NCI-H2196 (cell line): Measurements from ENCODE around the gene SIGMAR1.

Experiments
- DNase-seq: peaks from one replicate; lab custom pipeline; 2025; ENCODE audit not compliant: unreplicated experiment; lab: John Stamatoyannopoulos, UW

SIGMAR1 gene

DNA sequence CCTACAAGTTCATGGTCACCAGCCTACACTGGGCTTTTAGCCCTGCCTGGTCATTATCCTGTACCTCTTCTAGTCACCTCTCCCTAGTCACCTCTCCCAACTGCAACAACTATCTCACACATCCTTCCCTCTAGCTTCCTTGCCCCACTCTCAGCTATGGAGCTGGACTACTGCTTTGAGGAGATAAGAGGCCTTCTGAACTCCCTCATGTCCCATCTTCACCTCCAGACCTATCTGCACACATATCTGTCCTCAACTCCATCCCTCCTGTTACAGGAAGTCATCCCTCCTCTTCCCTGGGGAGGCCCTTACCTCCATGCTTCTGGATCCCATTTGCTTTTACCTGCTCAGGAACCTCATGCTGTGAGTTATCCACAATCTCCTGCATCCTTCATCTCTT lies 31.4 kb downstream of the SIGMAR1 start:
- DNase-seq: no peak

DNA sequence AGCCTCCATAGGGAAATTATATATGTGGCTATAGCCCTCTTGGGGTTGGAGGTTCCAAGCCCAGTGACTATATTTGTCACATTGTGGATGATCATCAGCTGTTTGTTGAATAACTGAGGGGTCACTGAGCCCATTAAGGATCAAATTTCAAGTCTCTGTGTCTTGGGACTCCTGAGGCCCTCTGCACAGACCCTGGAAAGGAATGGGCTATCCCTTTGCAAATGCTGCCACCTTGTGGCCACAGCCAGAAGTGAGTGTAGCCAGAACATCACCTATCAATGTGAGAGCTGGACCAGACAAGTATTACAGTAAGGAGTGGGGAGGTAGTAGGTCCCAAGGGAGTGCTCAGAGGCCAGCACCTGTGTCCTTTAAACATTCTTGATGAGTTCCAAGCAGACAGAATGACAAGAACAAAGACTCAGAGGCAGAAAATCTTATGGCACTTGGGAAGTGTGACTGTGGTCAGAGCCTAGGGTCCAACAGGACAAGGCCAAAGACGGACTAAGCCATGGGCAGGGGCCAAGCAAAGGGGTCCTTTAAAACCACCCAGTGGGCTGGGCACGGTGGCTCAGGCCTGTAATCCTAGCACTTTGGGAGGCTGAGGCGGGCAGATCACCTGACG lies 33.9 kb downstream of the SIGMAR1 start:
- peak; percentile 84 for DNase-seq

DNA sequence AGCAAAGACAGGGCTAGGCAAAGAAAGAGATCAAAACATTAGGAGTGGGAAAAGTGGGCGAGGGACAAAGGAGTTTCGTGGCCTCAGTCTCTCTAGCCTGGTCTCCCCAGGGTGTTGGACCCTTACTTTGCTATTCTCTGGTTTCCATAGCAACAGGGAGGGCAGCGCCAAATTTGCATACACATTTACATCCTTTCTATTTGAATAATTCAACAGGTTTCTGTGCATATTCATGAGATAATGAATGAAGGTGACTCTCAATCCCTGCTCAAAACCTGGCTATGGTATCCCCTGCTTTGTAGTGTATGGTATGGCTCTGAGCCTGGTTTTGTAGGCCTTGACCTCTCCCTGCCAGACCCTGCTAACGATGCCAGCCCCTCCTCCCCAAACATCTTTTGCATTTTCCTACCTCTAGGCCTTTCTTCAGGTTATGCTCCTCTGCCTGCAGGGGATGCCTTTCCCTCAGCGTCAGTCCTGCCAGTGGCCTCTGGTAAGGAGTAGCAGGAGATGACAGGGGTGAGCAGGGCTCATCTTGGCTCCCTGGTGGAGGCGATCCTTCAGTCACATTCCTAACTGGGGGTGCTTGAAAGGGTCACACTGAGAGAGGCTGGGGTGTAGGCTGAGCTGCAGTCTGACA lies 35.5 kb downstream of the SIGMAR1 start:
- no peak for DNase-seq

DNA sequence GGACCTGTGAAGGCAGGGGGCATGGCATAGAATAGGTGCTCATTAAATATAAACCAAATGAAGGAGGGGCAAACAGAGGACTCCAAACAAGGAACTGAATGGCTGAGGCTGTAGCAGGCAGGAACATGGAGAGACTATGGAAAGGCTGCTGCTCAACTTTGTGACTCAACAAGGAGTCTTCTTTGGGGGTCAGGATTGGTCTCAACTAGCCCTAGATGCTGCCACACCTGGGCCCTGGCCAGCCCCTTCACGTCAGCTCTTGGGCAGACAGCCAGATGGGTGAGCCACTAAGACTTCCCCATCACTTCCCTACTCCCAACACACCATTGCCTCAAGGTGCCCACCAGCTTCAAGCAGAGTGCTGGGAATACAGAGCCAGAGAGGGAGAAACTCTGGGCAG lies 36.7 kb downstream of the SIGMAR1 start:
- no peak for DNase-seq

DNA sequence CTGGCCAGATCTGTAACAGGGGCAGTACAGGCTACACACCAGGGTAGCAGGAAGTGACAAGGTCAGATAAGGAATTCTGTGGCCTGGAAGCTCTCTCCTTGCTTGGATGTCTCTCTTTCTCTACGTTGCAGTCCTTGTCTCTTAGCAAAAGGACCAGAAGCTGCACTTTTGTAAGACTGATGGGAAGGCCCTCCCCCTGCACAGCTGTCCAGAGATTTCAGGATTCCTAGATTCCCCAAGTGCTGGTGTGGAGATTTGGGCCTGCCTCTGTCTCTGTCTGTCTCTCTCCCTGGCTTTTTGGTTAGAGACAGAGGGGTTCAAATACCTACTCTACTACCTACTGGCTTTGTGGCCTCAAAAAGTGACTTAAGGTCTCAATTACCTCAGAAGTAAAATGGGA lies 38.0 kb downstream of the SIGMAR1 start:
- DNase-seq: no peak

DNA sequence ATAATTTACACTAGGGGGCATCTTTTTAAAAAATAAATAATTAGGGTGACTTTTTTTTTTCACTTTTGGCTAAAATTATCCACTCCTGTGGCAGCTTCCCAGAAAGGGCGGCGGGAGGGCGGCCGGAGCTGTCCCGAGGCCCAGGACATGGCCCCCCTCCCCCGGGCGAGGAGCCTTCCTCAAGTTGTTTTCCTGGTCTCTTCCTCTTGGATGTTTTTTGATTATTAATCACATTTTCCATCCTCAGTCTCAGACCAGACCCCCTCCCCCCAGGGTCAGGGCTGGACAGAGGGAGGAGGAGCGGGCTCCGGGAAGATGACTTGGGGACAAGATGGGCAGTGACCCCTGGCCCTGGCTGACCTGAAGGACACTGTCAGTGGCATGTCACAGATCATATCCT lies 43.4 kb downstream of the SIGMAR1 start:
- no peak for DNase-seq

DNA sequence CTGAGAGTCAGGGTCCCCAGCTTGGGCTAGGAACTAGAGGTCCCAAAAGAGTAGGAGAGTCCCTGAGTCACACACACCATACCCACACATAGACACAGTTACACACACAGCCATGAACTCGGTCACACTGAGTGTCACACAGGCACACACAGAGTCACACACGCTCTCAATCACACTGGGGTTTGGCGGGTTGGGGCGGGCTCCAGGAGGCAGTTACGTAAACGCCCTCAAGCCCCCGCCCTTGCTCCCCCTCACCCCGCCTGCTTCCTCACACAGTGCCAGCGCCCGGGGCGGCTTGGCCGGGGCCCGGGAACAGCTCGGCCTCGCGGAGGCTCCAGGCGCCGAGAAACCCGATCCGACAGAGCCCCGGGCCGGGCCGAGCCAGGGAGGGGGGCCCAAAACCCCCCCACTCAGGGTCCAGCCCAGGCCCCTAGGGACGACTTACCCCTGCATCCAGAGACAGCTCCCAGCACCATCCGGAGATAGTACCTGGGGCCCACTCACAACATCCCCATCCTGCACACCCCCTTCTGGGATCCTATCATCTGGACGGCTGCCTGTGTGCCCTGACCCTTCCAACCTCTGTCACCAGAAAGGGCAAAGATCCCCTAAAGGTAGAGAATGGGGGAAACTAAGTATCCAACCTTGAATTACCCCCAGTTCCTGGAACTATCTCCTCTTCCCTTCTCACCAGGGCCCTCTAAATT lies 44.5 kb downstream of the SIGMAR1 start:
- no peak for DNase-seq

DNA sequence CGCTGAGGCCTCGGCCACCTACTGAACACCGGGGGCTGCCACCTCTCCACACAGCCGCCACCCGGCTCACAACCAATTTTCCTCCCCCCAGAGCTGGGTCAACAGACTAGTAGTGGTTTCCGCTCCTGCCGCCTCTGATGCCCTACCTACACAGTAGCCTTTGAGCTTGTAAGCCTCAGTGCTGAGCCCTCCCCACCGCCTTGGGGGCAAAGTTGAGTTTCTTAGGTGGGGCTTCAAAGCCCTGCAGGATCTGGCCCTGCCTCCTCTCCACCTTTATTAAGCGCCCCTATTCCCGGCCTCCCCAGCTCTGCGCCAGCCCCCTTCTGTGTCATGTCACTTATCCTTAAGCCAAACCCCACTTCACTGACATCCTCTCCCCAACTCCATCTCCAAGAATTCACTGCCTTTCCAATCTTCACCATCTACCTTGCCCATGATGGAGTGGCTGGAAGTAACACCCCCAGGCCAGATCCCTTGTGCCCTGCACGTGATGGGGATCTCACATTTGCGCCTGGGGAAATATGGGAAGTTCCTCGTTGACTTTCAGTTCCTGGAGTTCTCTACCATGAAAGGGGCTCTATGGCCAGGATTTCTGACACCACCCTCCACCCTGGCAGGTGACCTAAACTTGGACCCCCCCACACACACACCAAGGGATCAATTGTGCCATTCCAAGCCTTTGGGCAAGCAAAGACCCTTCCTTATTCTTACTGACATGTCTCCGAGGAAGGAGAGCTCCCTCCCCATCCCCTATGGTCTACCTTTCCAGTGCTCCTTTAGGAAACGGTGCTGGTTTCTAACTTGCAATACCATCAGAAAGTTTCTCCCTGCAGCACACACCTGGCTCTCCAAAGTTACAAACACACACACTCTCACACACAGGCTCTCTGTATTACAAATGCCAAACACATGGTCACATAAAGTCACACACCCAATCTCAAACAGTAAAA lies 45.4 kb downstream of the SIGMAR1 start:
- DNase-seq: no peak

DNA sequence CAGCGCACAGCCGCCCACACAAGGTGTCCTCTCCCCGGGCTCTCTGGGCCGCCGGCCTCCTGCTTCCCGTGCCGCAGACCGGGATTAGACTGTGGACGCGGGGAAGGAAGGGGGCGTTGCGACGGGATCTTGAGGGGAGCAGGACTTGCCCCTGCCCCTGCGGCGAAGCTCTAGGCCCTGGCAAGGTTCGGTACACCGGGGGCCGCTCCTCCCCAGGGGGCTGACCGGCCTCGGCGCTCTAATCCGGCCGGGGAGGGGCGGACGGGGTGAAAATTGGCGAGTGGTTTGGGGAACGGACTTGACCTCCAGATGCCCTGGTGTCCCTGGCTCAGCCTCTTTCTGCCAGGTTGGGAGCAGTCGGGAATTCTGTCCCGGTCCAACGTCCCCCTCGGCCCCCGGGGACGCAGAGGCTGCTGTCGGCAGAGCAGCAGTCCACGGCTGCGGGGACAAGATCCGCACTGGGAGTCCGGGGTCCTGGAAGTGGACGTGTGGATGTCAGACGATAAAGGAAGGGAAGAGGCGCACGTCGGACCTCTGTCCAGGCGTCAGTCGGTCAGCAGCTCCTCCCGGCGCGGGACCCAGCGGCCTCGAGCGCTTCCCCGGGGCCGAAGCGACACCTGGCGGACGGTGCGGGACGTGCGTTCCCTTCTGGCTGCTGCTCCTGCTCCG lies 46.2 kb downstream of the SIGMAR1 start:
- peak; percentile 83 for DNase-seq

DNA sequence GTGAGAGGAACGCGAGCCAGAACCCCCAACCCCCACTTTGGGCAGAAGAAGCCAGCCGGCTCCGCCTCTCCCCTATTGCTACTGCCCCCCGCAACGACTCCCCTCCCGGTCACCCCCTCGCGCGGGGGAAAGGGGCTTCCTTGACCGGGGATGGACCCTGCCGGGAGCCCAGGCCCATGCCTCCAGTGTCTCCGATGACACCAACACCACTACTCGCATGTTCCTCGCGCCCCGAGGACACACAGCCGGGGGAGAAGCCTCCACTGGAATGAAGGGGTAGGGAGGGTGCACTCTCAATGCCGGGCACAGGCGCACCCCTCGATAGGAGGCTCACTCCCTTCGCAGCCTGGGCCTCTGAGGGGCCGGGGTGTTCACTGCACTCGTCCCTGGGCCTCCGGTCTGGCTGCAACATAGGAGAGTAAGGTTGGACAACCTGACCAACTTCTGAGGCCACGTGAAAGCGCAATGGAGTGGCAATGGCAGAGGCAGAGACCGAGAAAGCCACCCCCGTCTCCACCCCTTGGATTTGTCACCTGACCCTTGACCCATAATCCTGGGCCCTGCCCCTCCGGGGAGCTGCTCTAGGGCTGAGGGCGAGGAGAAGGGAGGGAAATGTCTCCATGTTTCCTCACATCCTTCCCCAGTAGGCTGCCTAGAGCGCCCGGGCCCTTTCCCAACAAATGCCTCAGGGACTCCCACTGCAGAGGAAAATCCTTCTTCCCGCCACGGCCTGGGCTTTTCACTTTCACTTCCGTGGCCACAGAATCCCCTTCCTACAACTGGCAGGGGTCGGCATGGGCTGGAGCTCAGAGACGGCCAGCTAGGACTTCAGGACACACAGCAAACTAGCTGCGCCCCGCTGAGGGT lies 47.0 kb downstream of the SIGMAR1 start:
- DNase-seq: no peak

DNA sequence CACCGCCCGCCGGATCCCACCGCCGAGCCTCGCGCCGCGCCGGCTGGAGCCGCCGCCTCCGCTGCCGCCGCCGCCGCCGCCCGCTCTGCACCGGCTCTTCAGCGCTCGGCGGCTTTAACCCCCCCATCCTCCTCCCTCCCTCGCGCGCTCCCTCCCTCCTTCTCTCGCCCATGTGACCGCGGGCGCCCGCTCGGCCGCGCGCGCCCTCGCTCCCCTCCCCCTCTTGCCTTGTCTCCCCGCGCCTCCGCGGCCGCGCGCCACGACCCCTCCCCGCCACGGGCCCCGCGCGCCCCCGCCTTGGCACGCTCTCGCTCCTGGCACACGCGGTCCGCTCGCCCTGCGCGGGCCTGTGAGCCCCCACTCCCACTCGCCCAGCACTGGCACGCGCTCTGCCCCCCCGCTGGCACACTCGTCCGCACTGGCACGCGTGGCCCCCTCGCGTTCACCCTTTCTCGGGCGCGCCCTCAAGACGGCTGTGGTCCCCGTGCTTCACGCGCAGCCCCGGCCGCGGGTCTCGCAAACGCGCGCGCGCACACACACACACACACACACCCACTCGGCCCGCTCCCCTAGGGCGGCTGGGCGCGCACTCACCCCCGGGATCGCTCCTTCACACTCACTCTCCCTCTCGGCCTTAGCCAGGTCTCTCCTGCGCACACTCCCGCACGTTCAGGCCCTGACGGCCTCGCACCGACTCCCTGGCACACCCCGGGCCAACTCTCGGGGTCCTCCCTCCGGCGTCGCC lies 47.8 kb downstream of the SIGMAR1 start, which contains the start of gene CNTFR:
Gene CNTFR (minus strand): TSS at position 89 of the 745 bp plus-strand sequence. CDS start 20,743 bp downstream, outside the sequence.
- DNase-seq: peak; percentile 76

DNA sequence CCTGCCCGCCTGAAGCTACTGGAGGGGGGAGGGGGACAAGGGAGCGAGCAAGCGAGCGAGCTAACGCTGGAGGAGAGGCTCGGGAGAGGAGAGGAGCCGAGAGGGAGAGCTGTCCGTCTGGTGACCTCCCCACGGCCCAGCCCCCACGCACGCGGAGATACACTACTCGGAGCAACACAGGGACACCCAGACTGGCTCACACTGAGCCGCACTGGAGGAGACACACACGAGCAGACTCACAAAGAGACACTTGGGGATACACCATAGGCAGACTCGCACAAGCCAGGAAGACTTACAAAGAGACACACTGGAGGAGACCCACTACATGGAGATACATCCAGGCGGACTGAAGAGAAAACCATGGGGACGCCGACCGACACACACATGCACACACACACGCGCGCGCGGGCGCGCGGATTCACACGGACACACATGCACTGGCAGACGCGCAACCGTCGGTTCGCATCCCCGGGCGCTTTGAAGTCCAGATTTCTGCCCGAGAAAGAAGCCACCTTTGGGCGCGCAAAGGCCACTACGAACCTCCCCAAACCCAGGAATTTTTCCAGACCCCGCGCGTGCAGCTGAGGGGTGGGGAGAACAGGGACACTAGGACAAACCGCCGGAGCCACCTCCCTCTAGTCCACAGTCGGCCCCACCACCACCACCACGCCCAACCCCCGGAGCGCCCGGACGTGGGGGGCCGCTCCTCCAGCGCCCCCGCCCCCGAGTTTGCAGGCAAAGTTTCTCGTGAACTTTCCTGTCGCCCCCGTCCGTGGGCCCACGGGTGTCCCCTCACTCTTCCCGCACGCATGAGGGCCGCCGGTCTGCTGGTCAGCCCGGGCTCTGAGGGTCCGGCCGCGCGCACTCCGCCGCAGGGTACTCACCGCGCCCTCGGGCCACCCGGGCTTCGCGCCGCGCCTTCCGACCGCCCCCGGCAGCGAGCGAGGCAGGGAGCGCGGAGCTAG lies 48.6 kb downstream of the SIGMAR1 start:
- no peak for DNase-seq

DNA sequence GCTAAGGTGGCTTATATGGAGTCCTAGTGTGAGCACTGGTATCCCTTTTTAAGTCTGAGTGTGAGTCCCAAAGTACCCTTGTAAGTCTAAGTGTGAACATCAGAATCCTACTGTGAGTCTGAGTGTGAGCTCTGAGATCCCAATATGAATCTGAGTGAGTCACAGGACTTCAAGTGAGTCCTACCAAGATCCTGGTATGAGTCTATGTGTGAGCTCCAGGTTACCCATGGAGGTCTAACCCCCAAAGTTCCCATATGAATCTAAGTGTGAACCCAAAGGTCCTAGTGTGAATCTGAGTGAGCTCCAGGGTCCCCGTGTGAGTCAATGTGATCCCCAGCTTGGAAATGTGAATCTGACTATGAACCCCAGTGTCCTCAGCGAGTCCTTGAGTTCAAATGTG lies 50.3 kb downstream of the SIGMAR1 start:
- no peak for DNase-seq

DNA sequence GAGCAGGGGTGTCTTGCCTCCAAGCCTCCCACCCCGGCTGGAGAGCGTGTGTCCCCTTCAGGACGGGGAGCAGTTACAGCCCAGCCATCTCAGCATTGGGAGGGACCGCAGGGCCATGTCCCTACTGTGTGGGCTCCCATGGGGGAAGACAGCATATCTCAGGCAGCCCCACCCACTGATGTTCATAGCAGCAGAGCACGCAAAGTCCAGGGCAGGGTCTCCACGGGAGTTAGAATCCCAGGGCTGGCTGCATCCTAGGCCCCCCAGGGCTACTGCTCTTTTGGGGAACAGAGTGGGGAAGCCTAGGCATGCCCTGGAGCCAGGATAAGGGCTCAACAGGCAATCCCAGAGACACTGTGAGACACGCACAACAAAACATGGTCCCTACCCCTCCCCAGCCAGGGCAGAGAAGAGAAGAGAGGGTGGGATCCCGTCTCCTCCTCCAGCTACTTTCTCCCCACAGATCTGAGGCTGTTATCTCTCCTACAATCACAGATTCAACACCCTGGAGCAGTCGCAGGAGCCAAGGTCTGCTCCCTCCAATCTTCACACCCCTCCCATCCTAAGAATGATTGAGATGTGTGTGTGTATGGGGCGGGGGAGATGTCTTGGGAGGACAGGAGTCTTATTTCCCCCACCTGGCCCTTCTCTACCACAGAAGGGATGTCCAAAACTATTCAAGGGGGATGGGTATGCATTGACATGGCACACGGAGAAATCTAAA lies 51.5 kb downstream of the SIGMAR1 start:
- DNase-seq: no peak

DNA sequence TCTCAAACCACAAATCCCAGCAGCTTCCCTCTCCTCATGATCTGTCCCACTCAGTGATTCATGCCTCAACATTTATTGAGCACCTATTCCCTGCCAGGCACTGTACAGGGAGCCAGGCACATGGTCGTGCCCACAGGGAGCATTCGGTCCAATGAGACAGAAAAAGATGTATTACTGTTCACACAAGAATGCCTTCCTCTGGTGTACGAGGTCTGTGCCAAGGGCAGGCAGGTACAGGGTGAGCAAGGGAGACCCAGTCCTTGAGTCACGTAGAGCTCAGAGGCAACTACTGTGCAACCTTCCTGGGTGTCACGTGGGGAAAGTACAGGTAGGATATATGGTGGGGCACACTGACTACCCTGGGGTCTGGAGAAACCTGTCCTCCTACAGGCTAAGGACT lies 52.6 kb downstream of the SIGMAR1 start:
- DNase-seq: no peak
